GM18907 (cell line): ENCODE data around the gene KRTAP5-8.
"Not testable (repeated sequence)": the region's sequence is repeated elsewhere in the genome, so short reads cannot be mapped to it uniquely, and the experiment has no call there.

Experiments
- ATAC-seq: cut with Tn5 transposase; IDR thresholded peaks from one replicate; pipeline ENCODE4 v1.9.1; 2021; ENCODE audit warnings: mild to moderate bottlenecking, moderate library complexity; ENCODE audit not compliant: unreplicated experiment

KRTAP5-8 gene

GRCh38 chr11:71568704-71569349, 31.0 kb downstream of the KRTAP5-8 start:
- ATAC-seq = no peak

- ATAC-seq = not testable (repeated sequence)
These were observed 33.5 kb downstream of the KRTAP5-8 start for GRCh38 chr11:71571101-71571850.

GRCh38 chr11:71572811-71573210, 35.0 kb downstream of the KRTAP5-8 start:
- no peak for ATAC-seq

- ATAC-seq = no peak
These were observed 36.6 kb downstream of the KRTAP5-8 start for GRCh38 chr11:71574418-71574817.

GRCh38 chr11:71575723-71576424, 38.0 kb downstream of the KRTAP5-8 start:
- no peak for ATAC-seq

- ATAC-seq = not testable (repeated sequence)
These were observed 39.1 kb downstream of the KRTAP5-8 start for GRCh38 chr11:71576688-71577465.

GRCh38 chr11:71577469-71578004, 39.7 kb downstream of the KRTAP5-8 start:
- no peak for ATAC-seq

- ATAC-seq = not testable (repeated sequence)
These were observed 41.7 kb downstream of the KRTAP5-8 start for GRCh38 chr11:71579513-71579912.

GRCh38 chr11:71580057-71581003, 42.5 kb downstream of the KRTAP5-8 start:
- no peak for ATAC-seq

GRCh38 chr11:71581826-71582225, 44.0 kb downstream of the KRTAP5-8 start:
- no peak for ATAC-seq

- no peak for ATAC-seq
These were observed 44.6 kb downstream of the KRTAP5-8 start, which contains the start of gene KRTAP5-11 for GRCh38 chr11:71582309-71582895. Gene KRTAP5-11, minus strand, starts transcription at chr11:71582875. Its CDS starts 38 bp downstream, at chr11:71582837.

- ATAC-seq = not testable (repeated sequence)
These were observed 45.1 kb downstream of the KRTAP5-8 start for GRCh38 chr11:71582969-71583368.

- ATAC-seq = not testable (repeated sequence)
These were observed 47.8 kb downstream of the KRTAP5-8 start for GRCh38 chr11:71585673-71586072.

GRCh38 chr11:71588314-71588713, 50.5 kb downstream of the KRTAP5-8 start:
- not testable (repeated sequence) for ATAC-seq
